ENCODE results near the gene ORMDL3.

ORMDL3 gene

GRCh38 chr17:39966771-39967170 is 39.4 kb upstream of the ORMDL3 start:
- no peak for ATAC-seq
- TF ChIP-seq ZFP30 (CRISPR knock-in tag; IDR thresholded peaks at IDR 0.05): no peak
- TF ChIP-seq GLIS3 (CRISPR knock-in tag; IDR thresholded peaks at IDR 0.05): no peak
- TF ChIP-seq ZNF70 (CRISPR knock-in tag; IDR thresholded peaks at IDR 0.05): no peak
- no peak for TF ChIP-seq TSHZ2 (CRISPR knock-in tag; IDR thresholded peaks at IDR 0.05)
- TF ChIP-seq TOX (CRISPR knock-in tag; IDR thresholded peaks at IDR 0.05; ENCODE audit: borderline replicate concordance): no peak
- TF ChIP-seq TCF4 (CRISPR knock-in tag; IDR thresholded peaks at IDR 0.05; ENCODE audit: borderline replicate concordance): no peak

GRCh38 chr17:39965017-39965699 is 37.8 kb upstream of the ORMDL3 start:
- ATAC-seq: peak; percentile 71
- TF ChIP-seq POU6F1 (CRISPR knock-in tag; IDR thresholded peaks at IDR 0.05; ENCODE audit: borderline replicate concordance, low read depth): no peak

GRCh38 chr17:39963829-39964228 is 36.4 kb upstream of the ORMDL3 start:
- no peak for ATAC-seq
- no peak for TF ChIP-seq GLIS3 (CRISPR knock-in tag; IDR thresholded peaks at IDR 0.05)

- ATAC-seq: no peak
- TF ChIP-seq POU6F1 (CRISPR knock-in tag; IDR thresholded peaks at IDR 0.05; ENCODE audit: borderline replicate concordance, low read depth): no peak
- no peak for TF ChIP-seq SNAI2 (CRISPR knock-in tag; IDR thresholded peaks at IDR 0.05)
- no peak for TF ChIP-seq TCF4 (CRISPR knock-in tag; IDR thresholded peaks at IDR 0.05; ENCODE audit: borderline replicate concordance)
- no peak for TF ChIP-seq ZFP3 (CRISPR knock-in tag; IDR thresholded peaks at IDR 0.05)
- no peak for TF ChIP-seq ZNF565 (CRISPR knock-in tag; conservative IDR thresholded peaks at IDR 0.05; ENCODE audit: low read depth)
- no peak for TF ChIP-seq TSHZ2 (CRISPR knock-in tag; IDR thresholded peaks at IDR 0.05)
- TF ChIP-seq ZFP30 (CRISPR knock-in tag; IDR thresholded peaks at IDR 0.05): no peak
- TF ChIP-seq PPARA (CRISPR knock-in tag; IDR thresholded peaks at IDR 0.05; ENCODE audit: borderline replicate concordance): no peak
- no peak for TF ChIP-seq ZNF70 (CRISPR knock-in tag; IDR thresholded peaks at IDR 0.05)
- no peak for TF ChIP-seq TOX (CRISPR knock-in tag; IDR thresholded peaks at IDR 0.05; ENCODE audit: borderline replicate concordance)
- no peak for TF ChIP-seq ZNF8 (CRISPR knock-in tag; IDR thresholded peaks at IDR 0.05)
- TF ChIP-seq ISL1 (CRISPR knock-in tag; IDR thresholded peaks at IDR 0.05): no peak
- TF ChIP-seq GLIS3 (CRISPR knock-in tag; IDR thresholded peaks at IDR 0.05): no peak
- TF ChIP-seq BACH2 (CRISPR knock-in tag; IDR thresholded peaks at IDR 0.05; ENCODE audit: borderline replicate concordance): no peak
- no peak for TF ChIP-seq OSR1 (CRISPR knock-in tag; IDR thresholded peaks at IDR 0.05)
- no peak for TF ChIP-seq ESRRG (CRISPR knock-in tag; IDR thresholded peaks at IDR 0.05)
These were observed 35.3 kb upstream of the ORMDL3 start, which contains the start of gene GSDMA for GRCh38 chr17:39962642-39963220. Gene GSDMA, plus strand, starts transcription at chr17:39963004. Its CDS starts 2,684 bp downstream, at chr17:39965688.

Measured in SK-N-SH treated with all-trans-retinoic acid at 6 μM for 48 hours (cell line).